GM12891 (cell line): Measurements from ENCODE around the gene SPATC1L.

Source experiments
- POLR2A ChIP-seq: IDR thresholded peaks from 2 replicates; pipeline ENCODE4 v1.6.1; 2011; ENCODE audit warnings: low read depth, low read length, control low read depth
- POLR2AphosphoS5 ChIP-seq: IDR thresholded peaks from 2 replicates; pipeline ENCODE4 v1.6.1; 2011; ENCODE audit warnings: low read depth, low read length, control low read depth
- SPI1 ChIP-seq: IDR thresholded peaks from 2 replicates; pipeline ENCODE4 v1.6.1; 2011; ENCODE audit warnings: low read depth, low read length, control low read depth
- TAF1 ChIP-seq: IDR thresholded peaks from 2 replicates; pipeline ENCODE4 v1.6.1; 2011; ENCODE audit warnings: low read depth, low read length, control low read depth

DNA sequence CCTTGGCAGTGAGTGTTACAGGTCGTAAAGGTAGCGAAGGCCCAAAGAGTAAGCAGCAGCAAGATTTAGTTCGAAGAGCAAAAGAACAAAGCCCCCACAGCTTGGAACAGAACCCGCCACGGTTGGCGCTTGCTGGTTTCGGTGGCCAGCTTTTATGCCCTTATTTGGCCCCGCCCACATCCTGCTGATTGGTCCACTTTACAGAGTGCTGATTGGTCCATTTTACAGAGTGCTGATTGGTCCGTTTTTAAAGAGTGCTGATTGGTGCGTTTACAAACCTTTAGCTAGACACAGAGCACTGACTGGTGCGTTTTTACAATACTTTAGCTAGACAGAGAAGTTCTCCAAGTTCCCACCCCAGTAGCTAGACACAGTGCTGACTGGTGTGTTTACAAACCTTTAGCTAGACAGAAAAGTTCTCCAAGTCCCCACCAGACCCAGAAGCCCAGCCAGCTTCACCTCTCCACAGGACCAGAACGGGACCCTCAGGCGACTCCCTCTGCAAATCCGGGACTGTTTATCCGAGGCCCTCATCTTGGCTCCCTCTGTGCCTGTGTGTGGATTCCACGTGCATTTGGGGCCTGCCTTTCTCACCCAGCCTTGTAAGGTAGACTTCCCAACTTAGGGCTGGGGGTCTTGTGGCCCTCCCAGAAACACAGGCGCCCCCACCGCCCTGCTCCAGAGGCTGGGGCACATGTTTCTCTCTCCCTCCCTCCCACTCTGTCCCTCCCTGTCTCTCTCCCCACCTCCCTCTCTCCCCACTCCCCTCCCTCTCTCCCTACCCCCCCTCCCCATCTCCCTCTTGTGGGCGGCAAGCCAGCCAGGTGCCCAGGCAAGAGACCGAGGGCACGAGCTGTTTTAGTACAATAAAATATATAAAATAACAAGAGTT lies 41.4 kb downstream of the SPATC1L start:
- TF ChIP-seq POLR2AphosphoS5 (no peak), POLR2A (no peak), TAF1 (no peak), SPI1 (no peak)
